Stimulated activated CD8-positive, alpha-beta memory T cell treated with anti-CD3 and anti-CD28 coated beads, Interleukin-15, amount 100 ng/mL, for 1 hour (primary cell): Measurements from ENCODE around the gene DMD.

Source experiments
- DNase-seq: peaks from one replicate; pipeline ENCODE4 v3.0.0-alpha.2; 2020; ENCODE audit warnings: low read depth

DMD gene

DNA sequence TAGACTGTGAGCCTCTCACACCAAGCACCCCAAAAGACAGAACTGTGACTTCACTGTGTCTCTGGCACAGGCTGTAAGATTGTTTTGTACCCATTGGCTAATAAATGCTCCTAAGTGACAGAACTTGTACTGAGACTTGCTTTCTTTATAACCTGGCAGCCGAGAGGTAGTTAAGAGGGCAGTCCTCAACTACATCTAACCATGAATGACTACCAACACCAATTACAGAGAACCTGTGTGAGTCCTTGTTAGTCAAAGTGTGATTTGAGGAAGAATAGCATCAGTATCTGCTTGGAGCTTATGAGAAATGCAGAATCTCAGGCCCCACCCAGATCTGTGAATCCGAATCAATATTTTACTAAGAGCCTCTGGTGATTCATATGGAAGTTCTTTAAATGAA is 1985.5 kb downstream of the DMD start:
- DNase-seq, result no peak

DNA sequence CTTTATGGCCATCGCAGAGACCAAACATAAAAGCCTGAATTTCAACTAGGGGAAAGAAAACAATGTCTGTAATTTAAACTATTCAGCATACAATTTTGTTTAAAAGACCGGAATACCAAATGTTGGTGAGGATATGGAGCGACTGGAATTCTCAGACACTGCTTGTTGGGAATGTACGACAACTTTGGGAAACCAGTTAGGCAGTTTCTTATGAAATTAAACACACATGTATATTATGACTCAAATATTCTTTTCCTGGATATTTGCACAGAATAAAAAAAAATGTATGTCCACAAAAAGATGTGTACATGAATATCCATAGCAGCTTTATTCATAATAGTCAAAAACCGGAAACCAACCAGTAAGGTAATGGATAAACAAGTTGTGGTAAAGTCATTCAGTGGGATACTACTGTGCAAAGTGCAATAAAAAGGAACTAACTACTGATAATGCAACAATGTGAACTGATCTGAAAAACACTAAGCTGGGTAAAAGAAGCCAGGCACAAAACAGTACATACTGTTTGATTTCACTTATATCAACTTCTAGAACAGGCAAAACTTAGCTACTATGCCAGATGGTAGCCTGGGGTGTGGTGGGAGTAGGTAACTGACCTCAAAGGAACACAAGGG is 1986.9 kb downstream of the DMD start:
- no peak for DNase-seq

DNA sequence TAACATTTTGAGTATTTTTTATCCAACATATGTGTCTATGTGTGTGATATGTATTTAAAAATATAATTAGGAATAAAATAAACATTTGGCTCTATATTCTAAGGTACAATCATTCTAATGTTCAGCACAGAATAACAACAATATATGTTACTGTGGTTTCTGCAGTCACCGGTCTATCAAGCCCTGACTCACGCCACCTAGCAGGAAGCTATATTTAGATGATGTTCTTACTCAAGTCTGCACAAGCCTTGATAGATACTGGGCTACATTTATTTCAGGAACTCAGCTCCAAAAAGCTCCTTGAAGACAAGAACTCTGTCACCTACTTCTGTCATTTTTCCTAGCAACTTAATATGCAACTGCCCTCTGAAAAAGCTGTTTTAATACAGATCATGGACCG is 1987.5 kb downstream of the DMD start:
- no peak for DNase-seq

DNA sequence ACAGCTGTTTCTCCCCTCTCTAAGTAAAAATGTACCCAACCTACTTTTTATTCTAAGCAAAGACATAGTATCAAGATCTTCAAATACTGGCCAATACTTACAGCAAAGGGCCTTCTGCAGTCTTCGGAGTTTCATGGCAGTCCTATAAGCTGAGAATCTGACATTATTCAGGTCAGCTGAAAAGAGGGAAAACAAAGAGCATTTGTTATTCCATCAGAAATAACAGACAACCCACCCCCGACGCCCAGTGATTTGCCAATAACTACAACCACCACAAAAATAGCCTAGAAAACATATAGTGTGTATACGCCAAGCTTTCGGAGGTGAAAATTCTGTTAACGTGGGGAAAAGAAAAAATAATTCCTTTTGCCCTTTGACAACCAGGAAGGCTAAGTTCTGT is 1988.4 kb downstream of the DMD start:
- no peak for DNase-seq

DNA sequence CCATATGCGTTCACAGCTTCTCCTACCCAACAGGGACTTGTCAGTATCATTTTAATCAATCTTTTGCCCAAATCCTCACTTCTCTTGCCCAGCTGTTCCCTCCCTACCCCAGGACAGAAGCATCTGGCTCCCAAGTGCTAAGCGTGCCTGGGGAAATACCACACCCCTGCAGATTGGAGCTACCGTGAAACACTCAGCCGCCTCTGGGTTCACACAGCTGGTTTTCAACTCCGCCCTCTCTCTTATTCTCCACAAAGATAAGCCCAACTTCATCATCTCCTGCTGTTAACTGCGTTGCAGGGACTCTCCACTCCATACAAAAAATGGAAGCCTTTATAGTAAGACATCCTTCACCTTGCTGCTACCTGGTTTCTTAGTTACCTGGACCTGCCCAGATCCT is 1992.2 kb downstream of the DMD start:
- DNase-seq, result no peak

DNA sequence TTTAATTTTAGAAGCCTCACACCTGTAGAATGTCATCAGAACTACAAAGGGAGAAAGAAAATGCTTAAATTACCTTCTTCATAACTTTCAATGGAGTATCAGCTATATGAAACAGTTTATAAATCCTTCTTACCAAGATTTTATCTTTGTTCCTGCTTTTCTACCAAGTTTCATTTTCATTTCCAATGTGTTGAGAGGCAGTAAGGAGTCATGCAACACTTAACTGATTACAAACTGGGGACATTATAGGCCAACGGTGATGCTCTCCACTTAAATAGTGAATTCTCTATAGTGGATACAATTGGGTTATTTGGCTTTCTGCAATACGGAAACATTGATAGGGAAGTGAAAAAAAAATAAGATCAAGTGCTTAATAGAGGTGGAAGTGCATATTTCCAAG is 1994.3 kb downstream of the DMD start:
- no peak for DNase-seq

DNA sequence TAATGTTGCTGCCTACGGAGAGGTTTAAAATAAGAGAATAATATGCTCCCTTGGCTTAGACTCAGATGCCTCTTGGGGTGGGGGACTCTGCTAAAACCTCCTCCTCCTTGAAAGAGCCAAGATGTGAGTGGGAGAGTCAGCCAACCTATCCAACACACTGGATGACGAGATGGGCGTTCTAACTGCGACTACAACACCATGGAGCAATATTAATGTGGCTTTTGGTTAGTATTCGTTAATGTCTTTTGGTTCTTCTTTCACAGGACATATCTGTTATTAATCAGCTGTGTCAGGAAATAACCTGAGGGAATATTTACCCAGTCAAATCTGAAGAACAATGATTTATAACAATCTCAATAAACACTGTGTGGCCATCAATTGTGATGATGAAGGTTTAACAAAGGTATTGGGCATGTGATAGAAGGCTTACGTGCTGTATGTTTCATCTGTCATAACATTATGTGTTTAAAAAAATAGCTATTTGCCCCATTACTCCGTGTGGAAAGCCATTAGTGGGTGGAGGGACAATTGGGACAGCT is 1996.0 kb downstream of the DMD start:
- no peak for DNase-seq

DNA sequence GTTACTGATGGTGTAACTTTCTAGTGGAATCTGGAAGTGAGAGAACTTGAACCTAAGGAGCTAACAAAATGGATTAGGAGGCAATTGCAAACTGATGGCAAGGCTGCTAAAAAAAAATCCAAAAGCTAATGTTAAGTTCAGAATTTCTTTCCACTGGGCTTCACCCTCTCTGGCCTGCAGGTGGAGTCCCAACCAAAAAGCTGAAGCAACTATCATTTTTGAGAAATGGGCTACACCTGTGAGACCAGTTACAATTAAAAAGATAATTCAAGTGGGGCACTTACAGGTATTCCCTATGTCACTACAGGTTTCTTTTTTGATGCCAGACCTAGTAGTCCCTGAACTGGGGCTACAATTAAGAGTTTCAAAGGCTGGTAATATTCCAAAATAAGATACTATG is 1997.4 kb downstream of the DMD start:
- DNase-seq, result no peak

DNA sequence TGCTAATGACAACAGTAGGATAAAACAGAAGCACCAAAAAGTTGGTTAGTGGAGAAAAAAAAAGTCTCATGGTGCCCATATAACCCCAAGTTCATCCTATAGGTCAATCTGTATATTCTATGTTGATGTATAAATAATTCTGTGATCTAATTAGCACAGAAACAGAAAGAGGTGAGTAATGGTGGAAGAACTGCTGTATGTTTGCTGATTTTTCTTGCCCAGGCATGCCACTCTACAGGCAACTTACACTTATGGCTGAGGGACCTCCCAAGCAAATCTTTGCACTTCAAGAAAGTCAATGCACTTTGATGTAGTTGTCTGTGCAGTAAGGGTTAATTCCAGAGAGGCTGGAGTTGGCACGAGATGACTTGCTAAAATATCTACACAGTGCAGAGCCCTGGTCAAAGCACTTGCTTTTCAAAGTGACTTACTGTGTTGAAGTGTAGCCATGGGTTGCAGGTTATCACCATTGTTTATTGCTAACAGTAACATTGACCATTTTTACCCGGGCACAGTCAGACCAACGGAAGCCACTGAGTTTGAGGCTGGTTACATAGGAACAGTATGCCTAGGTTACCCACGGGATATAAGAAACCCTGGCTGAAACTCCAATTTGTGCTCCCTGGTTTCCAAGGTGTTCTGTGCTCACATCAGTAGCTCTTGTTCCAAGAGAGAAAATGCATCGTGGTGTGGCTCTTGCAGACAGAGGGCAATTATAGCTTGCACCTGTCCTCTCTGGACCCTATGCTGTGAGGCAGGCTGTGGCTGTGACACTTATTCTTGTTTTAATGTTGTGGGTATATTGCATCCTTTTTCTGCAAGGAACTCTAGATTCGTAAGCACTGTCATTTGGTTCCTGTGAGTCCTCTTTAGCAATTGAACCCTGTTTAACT is 1998.2 kb downstream of the DMD start:
- DNase-seq, result no peak

DNA sequence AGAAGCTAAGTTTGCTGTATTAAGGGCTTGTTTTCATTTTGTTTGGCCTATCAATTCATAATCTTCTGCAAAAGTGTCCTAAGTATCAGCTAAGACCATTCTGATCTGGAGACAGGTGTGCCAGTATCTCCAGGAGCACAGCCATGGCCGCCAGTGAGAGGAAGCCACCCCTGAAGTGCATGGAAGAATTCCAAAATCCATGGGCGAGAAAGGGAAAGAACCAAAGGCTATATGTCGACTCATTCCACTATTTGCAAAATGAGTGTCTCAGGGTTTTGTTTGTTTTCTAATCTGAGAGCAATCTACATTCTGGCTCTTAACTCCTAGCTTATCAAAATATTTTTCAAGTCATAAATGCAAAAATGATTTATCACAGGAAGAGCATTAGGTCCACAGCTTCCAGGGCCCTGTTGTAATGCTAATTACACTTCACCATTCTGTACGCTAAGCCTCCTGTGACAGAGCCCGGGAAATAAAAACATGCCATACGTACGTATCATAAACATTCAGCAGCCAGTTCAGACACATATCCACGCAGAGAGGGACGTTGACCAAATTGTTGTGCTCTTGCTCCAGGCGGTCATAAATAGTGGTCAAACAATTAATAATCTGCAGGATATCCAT is 2002.2 kb downstream of the DMD start:
- DNase-seq, result no peak

DNA sequence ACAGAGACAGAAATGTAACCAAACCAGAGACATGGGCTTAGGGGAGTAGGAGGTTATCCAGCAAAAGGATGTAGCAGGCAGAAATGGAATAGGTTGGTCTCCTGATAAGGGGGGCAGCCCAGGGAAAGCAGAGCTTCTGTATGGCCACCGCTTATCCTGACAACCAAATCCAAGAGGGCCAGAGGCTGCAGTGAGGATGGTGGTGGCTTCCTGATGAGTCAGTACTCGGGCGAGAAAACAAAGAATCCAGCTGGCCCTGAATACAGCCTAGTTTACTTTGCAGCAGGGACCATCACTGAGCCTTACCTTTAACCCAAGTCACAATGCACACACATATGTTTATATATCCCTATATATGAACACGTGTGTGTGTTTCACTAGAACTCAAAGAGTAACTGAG is 2009.8 kb downstream of the DMD start:
- DNase-seq, result no peak

DNA sequence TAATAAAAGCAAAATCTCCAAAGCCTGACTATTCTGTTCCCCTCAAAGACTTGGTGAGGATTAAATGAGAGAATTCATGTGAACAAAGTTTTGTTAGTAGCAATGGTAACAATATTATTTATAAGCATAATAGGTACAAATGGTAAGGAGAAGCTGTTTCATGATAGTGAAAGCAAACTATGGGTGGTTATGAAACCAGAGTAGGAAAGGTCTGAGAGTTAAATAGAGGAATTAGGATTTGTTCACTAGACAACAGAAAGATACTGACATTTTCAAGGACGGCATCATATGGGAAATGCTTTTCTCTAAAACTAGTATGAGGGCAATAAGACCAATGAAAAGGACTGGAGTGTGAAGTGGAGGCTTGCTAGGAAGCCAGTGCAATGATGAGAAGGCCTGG is 2010.9 kb downstream of the DMD start:
- DNase-seq, result no peak

DNA sequence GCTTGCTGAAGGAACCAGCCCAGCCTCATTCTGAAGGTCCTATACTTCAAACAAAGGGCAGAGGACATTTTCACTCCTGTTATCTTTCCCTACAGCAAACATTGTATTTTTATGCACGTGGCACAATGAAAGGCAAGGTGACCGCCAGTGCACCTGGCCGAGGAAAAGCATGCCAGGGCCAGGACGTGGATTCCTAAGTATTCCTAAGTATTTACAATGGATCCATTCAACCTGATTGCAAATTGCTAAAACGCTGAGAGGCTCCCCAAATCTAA is 2011.6 kb downstream of the DMD start:
- DNase-seq, result no peak

DNA sequence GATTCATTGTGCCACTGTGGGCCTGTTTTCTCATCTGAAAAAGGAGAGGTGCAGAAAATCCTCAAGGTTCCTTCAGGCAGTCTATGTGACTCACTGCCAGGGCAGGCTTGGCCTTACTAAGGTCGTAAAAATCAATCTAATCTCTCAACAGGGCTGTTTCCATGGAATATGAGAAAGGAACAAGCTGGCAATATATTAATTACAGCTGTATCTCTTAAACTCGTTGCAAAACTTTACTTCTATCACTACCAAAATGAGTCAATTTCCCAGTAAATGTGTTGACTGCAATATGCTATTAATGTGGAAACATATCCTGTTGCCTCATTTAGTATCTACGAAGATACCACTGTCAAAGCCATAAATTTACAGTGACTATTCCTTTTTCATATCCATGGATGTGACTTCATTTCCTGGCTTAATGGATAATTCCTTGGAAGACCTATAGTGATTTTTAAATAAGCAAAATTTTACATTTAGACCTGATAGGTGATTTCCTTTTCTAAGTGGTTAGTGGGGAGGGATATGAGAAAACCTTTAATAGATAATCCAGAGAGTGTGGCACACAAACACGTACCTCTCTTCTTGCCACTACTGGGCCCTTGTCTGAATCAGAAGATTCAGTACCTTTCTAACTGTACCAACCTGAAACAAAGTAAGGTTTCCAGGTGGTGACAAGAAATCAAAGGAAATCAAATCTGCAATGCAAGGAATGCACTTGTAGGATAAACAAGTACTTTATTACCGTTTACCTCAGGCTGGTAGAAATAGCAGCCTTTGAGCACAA is 2012.1 kb downstream of the DMD start:
- DNase-seq, result no peak

DNA sequence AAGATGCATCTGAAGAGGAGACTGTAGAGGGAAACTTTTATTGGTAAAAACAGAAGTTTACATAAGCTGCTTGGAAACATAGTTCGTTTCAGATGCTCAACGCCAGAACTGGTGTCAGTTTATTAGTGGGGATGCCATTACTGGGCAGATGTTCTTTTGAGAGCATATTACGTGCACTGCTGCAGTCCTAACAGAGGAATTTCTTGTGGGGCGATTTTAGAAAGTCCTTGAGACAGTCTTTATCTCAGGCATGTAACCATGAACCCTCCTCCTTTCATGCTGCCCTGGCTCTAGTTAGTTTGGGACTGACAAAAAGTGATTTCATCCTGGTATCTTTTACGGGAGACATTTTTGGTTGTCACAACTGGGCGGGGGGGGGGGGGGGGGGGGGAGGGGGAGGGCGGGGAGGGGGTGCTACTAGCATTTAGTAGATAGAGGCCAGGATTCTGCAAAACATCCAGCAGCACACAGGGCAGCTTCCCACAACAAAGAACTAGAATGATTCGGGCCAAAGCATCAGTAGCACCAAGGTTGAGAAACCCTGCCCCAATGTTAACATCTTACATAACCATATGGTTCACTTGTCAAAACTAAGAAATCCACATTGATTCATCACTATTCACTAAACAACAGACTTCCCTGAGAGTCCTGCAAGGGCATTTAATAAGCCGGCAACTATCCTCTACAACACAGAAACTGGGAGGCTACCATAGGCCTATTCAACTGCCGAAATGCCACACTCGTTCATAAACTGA is 2021.0 kb downstream of the DMD start:
- DNase-seq, result no peak

DNA sequence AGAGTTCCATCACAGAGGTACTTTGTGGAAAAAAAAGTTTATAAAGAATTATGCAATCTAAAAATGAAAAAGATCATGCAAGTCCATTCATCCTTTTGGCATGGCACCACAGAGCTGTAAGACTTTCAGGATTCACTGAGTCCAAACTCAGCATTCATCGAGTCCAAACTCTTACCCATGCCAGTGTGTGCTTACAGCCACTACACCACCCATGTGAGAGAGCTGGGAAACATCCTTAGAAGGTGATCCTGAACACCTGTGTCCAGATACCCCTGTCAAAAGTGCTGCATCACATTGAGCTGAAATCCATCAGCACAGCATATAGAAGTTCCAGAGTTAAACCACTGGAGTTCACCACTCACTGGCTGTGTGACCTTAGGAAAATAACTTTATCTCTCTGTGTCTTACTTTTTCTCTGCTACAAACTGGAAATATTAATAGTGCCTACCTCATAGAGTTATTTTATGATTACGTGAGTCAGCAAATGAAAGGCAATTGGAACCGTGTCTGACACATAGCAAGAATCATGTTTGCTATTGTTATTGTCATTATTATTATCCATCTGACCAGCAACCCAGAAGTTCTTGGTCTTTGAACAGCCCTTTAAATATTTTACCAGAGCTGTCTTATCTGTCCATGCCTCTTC is 2024.5 kb downstream of the DMD start:
- DNase-seq, result no peak

DNA sequence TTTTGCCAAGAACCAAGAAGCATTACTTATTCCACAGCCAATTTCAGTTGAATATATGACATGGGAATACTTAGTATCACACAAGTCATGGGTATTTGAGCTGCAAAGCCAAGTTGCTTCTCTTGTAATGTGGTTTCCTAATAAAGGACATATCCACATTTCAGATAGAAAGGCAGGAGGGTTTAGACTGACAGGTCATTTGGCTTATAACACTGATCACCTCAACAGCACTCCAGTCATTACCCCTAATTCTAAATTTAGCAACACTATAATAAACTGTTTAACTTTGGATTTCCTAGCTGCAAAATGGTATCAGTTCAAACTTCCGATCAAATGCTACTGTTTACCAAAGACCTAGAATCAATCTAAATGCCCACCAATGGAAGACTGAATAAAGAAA is 2025.5 kb downstream of the DMD start:
- DNase-seq, result no peak

DNA sequence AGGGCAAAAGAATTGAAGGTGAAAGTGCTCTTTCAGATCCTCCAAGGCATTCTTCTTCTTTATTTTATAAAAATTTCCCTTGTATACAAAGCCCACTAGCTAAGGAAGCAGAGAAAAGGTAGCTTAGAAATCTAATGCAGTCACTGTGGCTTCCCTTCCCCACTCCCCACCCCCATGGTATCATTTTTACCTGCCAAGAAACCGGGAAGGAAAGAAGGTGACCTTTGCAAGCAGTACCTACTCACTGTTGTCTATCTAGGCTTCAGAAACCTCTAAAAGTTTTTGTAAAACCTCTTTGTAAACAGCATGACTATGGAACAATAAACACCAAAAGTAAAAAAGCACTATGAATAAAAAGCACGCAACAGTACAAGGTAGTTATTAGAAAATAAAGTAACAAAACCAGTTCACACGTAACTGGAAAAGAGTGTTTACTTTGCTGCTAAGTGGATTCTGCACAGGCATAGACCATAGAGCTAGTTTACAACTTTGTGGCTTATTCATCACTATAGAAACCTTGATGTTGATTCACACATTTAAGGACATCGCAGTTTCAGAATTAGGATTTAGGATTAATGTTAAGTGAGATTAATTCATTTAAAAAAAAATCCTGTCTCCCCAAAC is 2029.9 kb downstream of the DMD start:
- DNase-seq, result no peak

DNA sequence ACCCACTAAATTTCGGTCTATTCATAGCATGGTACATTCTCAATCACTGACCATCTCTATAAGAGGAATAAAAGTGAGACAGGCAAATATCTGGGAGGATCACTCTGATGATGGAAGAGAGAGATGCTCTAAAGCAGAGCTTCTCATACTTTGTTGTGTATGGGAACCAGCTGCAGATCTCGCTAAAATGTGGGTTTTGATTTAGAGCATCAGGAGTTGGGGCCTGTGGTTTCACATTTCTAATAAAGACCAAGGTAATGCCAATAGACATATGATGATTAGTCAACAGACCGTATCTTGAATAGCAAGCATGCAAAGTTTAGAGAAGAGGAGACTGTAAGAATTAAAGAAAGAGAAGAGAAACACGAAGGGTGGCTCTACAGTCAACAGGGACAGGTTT is 2032.1 kb downstream of the DMD start:
- no peak for DNase-seq

DNA sequence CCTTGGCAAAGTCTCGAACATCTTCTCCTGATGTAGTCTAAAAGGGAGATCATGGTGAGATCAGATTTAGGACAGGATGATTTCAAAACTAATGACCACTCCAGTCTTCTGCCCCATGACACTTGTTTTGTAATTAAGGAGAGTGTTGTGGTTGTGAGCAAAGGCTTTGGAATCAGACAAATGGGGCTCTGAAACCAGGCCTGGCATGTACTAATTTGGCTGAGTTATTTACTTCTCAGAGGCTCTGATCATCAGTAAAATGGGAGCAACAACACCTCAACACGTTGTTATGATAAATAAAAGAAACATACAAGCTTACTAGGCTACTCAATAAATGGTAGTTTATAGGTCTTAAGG is 2032.6 kb downstream of the DMD start:
- no peak for DNase-seq
